IMR-90 (cell line): ENCODE data around the gene ESRRG. TPM values are rescaled to one million over a fixed set of nuclear protein-coding genes. Genes with fewer than 3 reads are reported as not detected.

Experiments
- ATAC-seq: fragments of 200-7000 bp; cut with Tn5 transposase; 2 replicates; pipeline ENCODE4 v1.9.1; 2020; ENCODE audit warnings: low read depth, mild to moderate bottlenecking, moderate library complexity
- BruUV-seq: library from RNA; stranded (reverse); fragments of 400-500 nt; replicated peaks from 2 replicates; lab custom pipeline; 2021; lab: Mats Ljungman, UMichigan
- CTCF ChIA-PET: fragments of 300-600 bp; formaldehyde crosslinking; extraction: SDS; loops from one replicate; lab custom pipeline; 2021; ENCODE audit warnings: antibody characterized with exemption; lab: Yijun Ruan, JAX
- POLR2A ChIA-PET: fragments of 300-600 bp; sonication (Branson Sonifier 250); formaldehyde crosslinking; loops from one replicate; lab custom pipeline; 2022; ENCODE audit warnings: antibody characterized with exemption; ENCODE audit not compliant: unreplicated experiment; lab: Charles Lee
- DNase-seq: peaks from one replicate; pipeline ENCODE4 v3.0.0; 2013
- H2AFZ ChIP-seq: replicated peaks from 2 replicates; pipeline ENCODE3; 2013; ENCODE audit warnings: low read length, mild to moderate bottlenecking; ENCODE audit not compliant: poor library complexity
- H2AK5ac ChIP-seq: 2 replicates; pipeline ENCODE4 v1.6.1; 2013; ENCODE audit warnings: low read depth, low read length, inconsistent platforms
- H2AK9ac ChIP-seq: replicated peaks from 2 replicates; pipeline ENCODE3; 2013; ENCODE audit warnings: mild to moderate bottlenecking, low read depth, low read length, moderate library complexity; ENCODE audit not compliant: poor library complexity
- H2BK120ac ChIP-seq: 2 replicates; pipeline ENCODE4 v1.6.1; 2013; ENCODE audit warnings: low read depth, low read length, inconsistent platforms
- H2BK15ac ChIP-seq: 3 replicates; pipeline ENCODE4 v1.6.1; 2013; ENCODE audit warnings: low read depth, low read length, inconsistent platforms
- H2BK20ac ChIP-seq: 2 replicates; pipeline ENCODE4 v1.6.1; 2013; ENCODE audit warnings: low read depth, mild to moderate bottlenecking, inconsistent platforms, low read length, moderate library complexity
- H2BK5ac ChIP-seq: 2 replicates; pipeline ENCODE4 v1.6.1; 2013; ENCODE audit warnings: mild to moderate bottlenecking, low read depth, low read length, inconsistent platforms; ENCODE audit not compliant: poor library complexity, severe bottlenecking
- H3K14ac ChIP-seq: replicated peaks from 2 replicates; pipeline ENCODE4 v1.6.1; 2013; ENCODE audit warnings: low read depth, low read length, inconsistent platforms
- H3K18ac ChIP-seq: 2 replicates; pipeline ENCODE4 v1.6.1; 2013; ENCODE audit warnings: low read depth, low read length, control low read depth
- H3K23ac ChIP-seq: 2 replicates; pipeline ENCODE4 v1.6.1; 2013; ENCODE audit warnings: low read depth, low read length, inconsistent platforms
- H3K27ac ChIP-seq: 2 replicates; pipeline ENCODE4 v1.5.1; 2013; ENCODE audit warnings: mild to moderate bottlenecking, control low read depth, low read length; ENCODE audit not compliant: insufficient read depth
- H3K27me3 ChIP-seq: 2 replicates; pipeline ENCODE4 v1.6.1; 2013; ENCODE audit warnings: low read length; ENCODE audit not compliant: control insufficient read depth, insufficient read depth
- H3K36me3 ChIP-seq: 2 replicates; pipeline ENCODE4 v1.6.1; 2013; ENCODE audit warnings: low read length, mixed read lengths; ENCODE audit not compliant: control insufficient read depth, insufficient read depth
- H3K4ac ChIP-seq: 2 replicates; pipeline ENCODE4 v1.6.1; 2013; ENCODE audit warnings: low read depth, low read length, inconsistent platforms
- H3K4me1 ChIP-seq: 2 replicates; pipeline ENCODE4 v1.6.1; 2013; ENCODE audit warnings: low read length, mixed read lengths; ENCODE audit not compliant: control insufficient read depth, insufficient read depth
- H3K4me2 ChIP-seq: 2 replicates; pipeline ENCODE4 v1.6.1; 2013; ENCODE audit warnings: low read depth, mild to moderate bottlenecking, control low read depth, low read length, moderate library complexity
- H3K4me3 ChIP-seq: 2 replicates; pipeline ENCODE4 v1.5.1; 2013; ENCODE audit warnings: low read depth, mild to moderate bottlenecking, control low read depth, low read length, moderate library complexity; ENCODE audit not compliant: insufficient read depth
- H3K56ac ChIP-seq: 2 replicates; pipeline ENCODE4 v1.6.1; 2013; ENCODE audit warnings: low read length, inconsistent platforms; ENCODE audit not compliant: insufficient read depth; ENCODE audit errors: extremely low read depth
- H3K79me1 ChIP-seq, 2 experiments: 2 replicates each; pipeline ENCODE4 v1.6.1; 2013; ENCODE audit warnings: low read length in 2 of 2, inconsistent platforms in 1 of 2, low read depth in 1 of 2
- H3K9ac ChIP-seq: 2 replicates; pipeline ENCODE4 v1.6.1; 2013; ENCODE audit warnings: low read depth, low read length, control low read depth
- H3K9me1 ChIP-seq: 2 replicates; pipeline ENCODE4 v1.6.1; 2013; ENCODE audit warnings: low read length, inconsistent platforms; ENCODE audit not compliant: insufficient read depth
- H3K9me3 ChIP-seq: 2 replicates; pipeline ENCODE4 v1.6.1; 2013; ENCODE audit warnings: low read length; ENCODE audit not compliant: control insufficient read depth, insufficient read depth
- H4K20me1 ChIP-seq: 2 replicates; pipeline ENCODE4 v1.6.1; 2013; ENCODE audit warnings: low read length, inconsistent platforms; ENCODE audit not compliant: insufficient read depth
- H4K5ac ChIP-seq: 2 replicates; pipeline ENCODE4 v1.6.1; 2013; ENCODE audit warnings: mild to moderate bottlenecking, low read depth, low read length, control low read depth
- H4K8ac ChIP-seq, 2 experiments: 2 replicates each; pipeline ENCODE4 v1.6.1; 2013; ENCODE audit warnings: low read depth in 2 of 2, low read length in 2 of 2, control low read depth in 1 of 2, inconsistent platforms in 1 of 2
- H4K91ac ChIP-seq: 2 replicates; pipeline ENCODE4 v1.6.1; 2013; ENCODE audit warnings: low read depth, low read length, inconsistent platforms; ENCODE audit not compliant: insufficient read depth
- CEBPB ChIP-seq: IDR thresholded peaks from 2 replicates; pipeline ENCODE4 v1.6.1; 2012; ENCODE audit warnings: low read depth, low read length, improper control_type of control experiment
- CHD1 ChIP-seq: IDR thresholded peaks from 2 replicates; pipeline ENCODE4 v1.6.1; 2012; ENCODE audit warnings: low read depth, low read length, improper control_type of control experiment
- ELK1 ChIP-seq: fragments of 150-350 bp; IDR thresholded peaks from 2 replicates; pipeline ENCODE4 v1.6.1; 2016; ENCODE audit warnings: low read depth, mild to moderate bottlenecking, low read length, moderate library complexity, borderline replicate concordance
- FOS ChIP-seq: fragments of 150-350 bp; IDR thresholded peaks from 2 replicates; pipeline ENCODE4 v1.6.1; 2016; ENCODE audit warnings: low read depth, low read length
- MAFK ChIP-seq: IDR thresholded peaks from 2 replicates; pipeline ENCODE4 v1.6.1; 2012; ENCODE audit warnings: low read depth, low read length, improper control_type of control experiment
- NFE2L2 ChIP-seq: fragments of 150-350 bp; IDR thresholded peaks from 2 replicates; pipeline ENCODE4 v1.6.1; 2016; ENCODE audit warnings: low read depth, mild to moderate bottlenecking, low read length
- POLR2A ChIP-seq: IDR thresholded peaks from 2 replicates; pipeline ENCODE4 v1.6.1; 2012; ENCODE audit warnings: mild to moderate bottlenecking, low read depth, low read length
- RAD21 ChIP-seq: IDR thresholded peaks from 2 replicates; pipeline ENCODE4 v1.6.1; 2012; ENCODE audit warnings: low read length, improper control_type of control experiment
- RFX5 ChIP-seq: IDR thresholded peaks from 2 replicates; pipeline ENCODE4 v1.8.0; 2012; ENCODE audit warnings: low read depth, mild to moderate bottlenecking, low read length, moderate library complexity
- SMC3 ChIP-seq: fragments of 150-350 bp; IDR thresholded peaks from 2 replicates; pipeline ENCODE4 v1.6.1; 2016; ENCODE audit warnings: low read depth, mild to moderate bottlenecking, antibody characterized with exemption, low read length, moderate library complexity
- dilution Hi-C: fragments of 300-500 bp; cut with HindIII; formaldehyde crosslinking; loops from one replicate; pipeline ENCODE4 v1.14.3; 2018; ENCODE audit warnings: low sequenced_read_pairs; ENCODE audit not compliant: unreplicated experiment
- in situ Hi-C: fragments of 300-500 bp; cut with MboI; formaldehyde crosslinking; loops from 3 replicates; pipeline ENCODE4 v1.14.3; 2019; ENCODE audit warnings: low sequenced_read_pairs, inconsistent platforms, mixed read lengths
- intact Hi-C: fragments of 100-400 bp; cut with micrococcal nuclease; formaldehyde crosslinking; loops from 2 replicates; pipeline ENCODE4 v1.10.0; 2022
- polyA plus RNA-seq, 3 experiments: library from polyadenylated mRNA; depleted of rRNA; stranded (reverse); fragments of >200 nt; gene quantifications; 2 replicates each; pipeline ENCODE4 v1.2.3, GENCODE V29; 2012; ENCODE audit warnings: low replicate concordance in 1 of 3
- total RNA-seq: library from RNA; depleted of rRNA; stranded (reverse); fragments of >200 nt; gene quantifications from 2 replicates; pipeline ENCODE4 v1.2.3, GENCODE V29; 2012
- TF ChIP-seq, protein P1 (sequence below): fragments of 150-350 bp; IDR thresholded peaks from 2 replicates; pipeline ENCODE4 v1.6.1; 2017; ENCODE audit warnings: mild to moderate bottlenecking, antibody characterized with exemption, low read length, low read depth
- TF ChIP-seq, protein P2 (sequence below): conservative IDR thresholded peaks from 2 replicates; pipeline ENCODE4 v1.5.1; 2012; ENCODE audit warnings: mild to moderate bottlenecking, low read depth, low read length, improper control_type of control experiment

ESRRG gene
- total and polyA plus RNA-seq, 2 of the 4 experiments (the other 2 are of a cell fraction), result 0.17 to 0.54 TPM

DNA sequence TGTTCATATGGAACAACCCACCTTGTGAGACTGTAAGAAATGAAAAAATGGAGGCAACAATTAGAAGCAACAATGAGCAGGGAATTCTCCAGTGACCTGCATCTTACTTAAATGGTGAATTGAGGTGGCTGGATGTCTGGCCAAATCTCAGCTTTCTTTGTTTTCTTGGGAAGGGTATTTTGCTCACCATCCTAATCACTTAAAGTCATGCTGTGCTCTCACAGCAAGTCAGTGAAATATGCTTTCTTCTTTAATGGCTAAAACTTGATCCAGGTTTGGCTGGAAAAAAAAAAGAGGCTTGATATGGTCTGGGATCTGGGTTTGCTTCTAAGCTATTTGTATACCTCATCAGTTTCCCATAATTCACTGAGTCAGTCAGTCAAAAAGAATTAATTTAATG, 124.8 kb downstream of the ESRRG start:
- Histone ChIP-seq H2BK15ac (no peak overlapping the region), H3K14ac (no peak overlapping the region), H3K23ac (no peak overlapping the region), H3K27me3 (no peaks in the 10 kb centered on the region), H3K4me1 (0 out of 2 replicates have a peak, but pooled peaks cover 1% of the 10 kb centered on the region), H4K8ac (no peak overlapping the region), H2AK9ac (no peak overlapping the region), H4K20me1 (no peaks in the 10 kb centered on the region), H2AK5ac (no peak overlapping the region), H2BK20ac (no peak overlapping the region), H3K9ac (no peak overlapping the region), H3K56ac (no peak overlapping the region), H3K4me2 (no peak overlapping the region), H2AFZ (no peak overlapping the region), H3K9me1 (no peaks in the 10 kb centered on the region), H3K79me1 (no peaks in the 10 kb centered on the region), H2BK120ac (no peak overlapping the region), H3K27ac (no peak overlapping the region), H4K91ac (no peak overlapping the region), H3K4ac (no peak overlapping the region), H3K4me3 (no peak overlapping the region), H3K9me3 (no peaks in the 10 kb centered on the region), H2BK5ac (no peak overlapping the region), H4K5ac (no peak overlapping the region), H3K18ac (no peak overlapping the region), H3K36me3 (no peaks in the 10 kb centered on the region)
- BruUV-seq, result no TSS peak
- dilution Hi-C loops (no loop called here), in situ Hi-C loops (no loop called here), intact Hi-C loops (no loop called here)
- no peak for TF ChIP-seq NFE2L2
- no peak for TF ChIP-seq RFX5
- TF ChIP-seq, protein P1, sequence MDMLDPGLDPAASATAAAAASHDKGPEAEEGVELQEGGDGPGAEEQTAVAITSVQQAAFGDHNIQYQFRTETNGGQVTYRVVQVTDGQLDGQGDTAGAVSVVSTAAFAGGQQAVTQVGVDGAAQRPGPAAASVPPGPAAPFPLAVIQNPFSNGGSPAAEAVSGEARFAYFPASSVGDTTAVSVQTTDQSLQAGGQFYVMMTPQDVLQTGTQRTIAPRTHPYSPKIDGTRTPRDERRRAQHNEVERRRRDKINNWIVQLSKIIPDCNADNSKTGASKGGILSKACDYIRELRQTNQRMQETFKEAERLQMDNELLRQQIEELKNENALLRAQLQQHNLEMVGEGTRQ, result no peak
- TF ChIP-seq ELK1, result no peak
- TF ChIP-seq, protein P2, sequence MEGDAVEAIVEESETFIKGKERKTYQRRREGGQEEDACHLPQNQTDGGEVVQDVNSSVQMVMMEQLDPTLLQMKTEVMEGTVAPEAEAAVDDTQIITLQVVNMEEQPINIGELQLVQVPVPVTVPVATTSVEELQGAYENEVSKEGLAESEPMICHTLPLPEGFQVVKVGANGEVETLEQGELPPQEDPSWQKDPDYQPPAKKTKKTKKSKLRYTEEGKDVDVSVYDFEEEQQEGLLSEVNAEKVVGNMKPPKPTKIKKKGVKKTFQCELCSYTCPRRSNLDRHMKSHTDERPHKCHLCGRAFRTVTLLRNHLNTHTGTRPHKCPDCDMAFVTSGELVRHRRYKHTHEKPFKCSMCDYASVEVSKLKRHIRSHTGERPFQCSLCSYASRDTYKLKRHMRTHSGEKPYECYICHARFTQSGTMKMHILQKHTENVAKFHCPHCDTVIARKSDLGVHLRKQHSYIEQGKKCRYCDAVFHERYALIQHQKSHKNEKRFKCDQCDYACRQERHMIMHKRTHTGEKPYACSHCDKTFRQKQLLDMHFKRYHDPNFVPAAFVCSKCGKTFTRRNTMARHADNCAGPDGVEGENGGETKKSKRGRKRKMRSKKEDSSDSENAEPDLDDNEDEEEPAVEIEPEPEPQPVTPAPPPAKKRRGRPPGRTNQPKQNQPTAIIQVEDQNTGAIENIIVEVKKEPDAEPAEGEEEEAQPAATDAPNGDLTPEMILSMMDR, result no peak
- no peak for TF ChIP-seq FOS
- no peak for TF ChIP-seq RAD21
- TF ChIP-seq SMC3, result no peak
- TF ChIP-seq POLR2A, result no peak
- no peak for TF ChIP-seq CEBPB
- no peak for TF ChIP-seq CHD1
- TF ChIP-seq MAFK, result no peak
- ChIA-PET CTCF (interaction anchor here (0.6 to 0.7 kb wide), 3 partner anchors 21 to 390 kb away, joined by 3 to 4 read pairs (median 4); no protein-coding TSS in a partner anchor), POLR2A (no interaction called here)
- no peak for DNase-seq
- no peak for ATAC-seq
